HG02973 (cell line): ENCODE measurements around the gene CHAF1A.

Source experiments
- ATAC-seq: cut with Tn5 transposase; IDR thresholded peaks from one replicate; pipeline ENCODE4 v1.9.1; 2021; ENCODE audit warnings: moderate library complexity; ENCODE audit not compliant: unreplicated experiment

Gene CHAF1A

GRCh38 chr19:4400135-4400936 lies 2.1 kb upstream of the CHAF1A start, which contains the start of gene SH3GL1:
SH3GL1 (minus strand) TSS chr19:4400547; CDS start chr19:4400368, 179 bp downstream.
- ATAC-seq = peak; percentile 54

- no peak for ATAC-seq
Measured at GRCh38 chr19:4401769-4402170, 670 bp upstream of the CHAF1A start.

- ATAC-seq = no peak
Measured at GRCh38 chr19:4403005-4403761, 743 bp downstream of the CHAF1A start.

- ATAC-seq = no peak
Measured at GRCh38 chr19:4405977-4406376, 3.5 kb downstream of the CHAF1A start.

- no peak for ATAC-seq
Measured at GRCh38 chr19:4406626-4407025, 4.2 kb downstream of the CHAF1A start.

GRCh38 chr19:4409123-4409933 lies 6.9 kb downstream of the CHAF1A start:
- no peak for ATAC-seq

GRCh38 chr19:4413588-4413987 lies 11.1 kb downstream of the CHAF1A start:
- ATAC-seq = no peak

- ATAC-seq = no peak
Measured at GRCh38 chr19:4414144-4414799, 11.8 kb downstream of the CHAF1A start.

GRCh38 chr19:4414800-4415321 lies 12.4 kb downstream of the CHAF1A start:
- ATAC-seq = no peak

GRCh38 chr19:4415352-4415751 lies 12.9 kb downstream of the CHAF1A start:
- no peak for ATAC-seq

- ATAC-seq = no peak
Measured at GRCh38 chr19:4416268-4416667, 13.8 kb downstream of the CHAF1A start.

GRCh38 chr19:4423416-4424126 lies 21.1 kb downstream of the CHAF1A start:
- no peak for ATAC-seq

GRCh38 chr19:4425537-4425936 lies 23.1 kb downstream of the CHAF1A start:
- no peak for ATAC-seq

GRCh38 chr19:4428326-4428975 lies 26.0 kb downstream of the CHAF1A start:
- ATAC-seq = no peak

- no peak for ATAC-seq
Measured at GRCh38 chr19:4429256-4429655, 26.8 kb downstream of the CHAF1A start.

- no peak for ATAC-seq
Measured at GRCh38 chr19:4429771-4430171, 27.3 kb downstream of the CHAF1A start.

- no peak for ATAC-seq
Measured at GRCh38 chr19:4430760-4431159, 28.3 kb downstream of the CHAF1A start.

GRCh38 chr19:4431296-4431695 lies 28.9 kb downstream of the CHAF1A start:
- ATAC-seq = no peak
